Neural cell (in vitro differentiated cells): ENCODE data around the gene LRRC1. TPM values are rescaled to one million over a fixed set of nuclear protein-coding genes. Genes with fewer than 3 reads are reported as not detected.

Experiments used
- H2AFZ ChIP-seq: fragments of 200-600, 300-800 bp; sonication (generic), shearing (Covaris generic); 2 replicates; pipeline ENCODE4 v1.6.0; 2014; ENCODE audit warnings: low read depth, mild to moderate bottlenecking, antibody characterized with exemption, low read length, moderate library complexity
- H3F3A ChIP-seq: fragments of 200-600 bp; shearing (Covaris generic); 2 replicates; pipeline ENCODE4 v1.6.1; 2016; ENCODE audit warnings: mild to moderate bottlenecking, moderate library complexity, mixed read lengths, antibody characterized with exemption, low read length; ENCODE audit not compliant: insufficient read depth, poor library complexity, severe bottlenecking
- H3K27ac ChIP-seq: fragments of 200-600, 300-800 bp; sonication (generic), shearing (Covaris generic); 2 replicates; pipeline ENCODE4 v1.5.1; 2014; ENCODE audit warnings: mild to moderate bottlenecking, low read length, moderate library complexity
- H3K27me3 ChIP-seq: fragments of 300-800, 200-600 bp; sonication (generic), shearing (Covaris generic); 2 replicates; pipeline ENCODE4 v1.6.0; 2014; ENCODE audit warnings: mild to moderate bottlenecking, low read depth, low read length, moderate library complexity; ENCODE audit not compliant: insufficient read depth
- H3K36me3 ChIP-seq: fragments of 300-800, 200-600 bp; sonication (generic), shearing (Covaris generic); 2 replicates; pipeline ENCODE4 v1.5.1; 2014; ENCODE audit warnings: mild to moderate bottlenecking, antibody characterized with exemption, low read length, moderate library complexity; ENCODE audit not compliant: insufficient read depth
- H3K4me2 ChIP-seq: fragments of 300-800, 200-600 bp; sonication (generic), shearing (Covaris generic); 2 replicates; pipeline ENCODE4 v1.6.0; 2014; ENCODE audit warnings: mild to moderate bottlenecking, low read length
- H3K4me3 ChIP-seq: fragments of 300-800, 200-600 bp; sonication (generic), shearing (Covaris generic); 2 replicates; pipeline ENCODE4 v1.5.1; 2014; ENCODE audit warnings: mild to moderate bottlenecking, low read length, moderate library complexity
- H3K79me2 ChIP-seq: fragments of 200-600 bp; shearing (Covaris generic); replicated peaks from 2 replicates; pipeline ENCODE4 v1.6.0; 2014; ENCODE audit warnings: mild to moderate bottlenecking, low read length, moderate library complexity; ENCODE audit not compliant: insufficient read depth
- H3K9ac ChIP-seq: fragments of 300-800, 200-600 bp; sonication (generic), shearing (Covaris generic); 2 replicates; pipeline ENCODE4 v1.6.1; 2016; ENCODE audit warnings: mild to moderate bottlenecking, low read length, mixed read lengths
- H3K9me2 ChIP-seq: fragments of 200-600 bp; shearing (Covaris generic); 2 replicates; pipeline ENCODE4 v1.6.1; 2016; ENCODE audit warnings: mild to moderate bottlenecking, low read length, mixed read lengths; ENCODE audit not compliant: insufficient read depth
- H3K9me3 ChIP-seq: fragments of 200-600, 300-800 bp; sonication (generic), shearing (Covaris generic); 2 replicates; pipeline ENCODE4 v1.6.1; 2016; ENCODE audit warnings: mild to moderate bottlenecking, mixed run types, low read length, moderate library complexity, mixed read lengths
- H4K20me1 ChIP-seq: fragments of 200-600 bp; shearing (Covaris generic); 2 replicates; pipeline ENCODE4 v1.6.1; 2016; ENCODE audit warnings: mild to moderate bottlenecking, mixed run types; ENCODE audit not compliant: insufficient read depth
- EP300 ChIP-seq: fragments of 450-650 bp; conservative IDR thresholded peaks from 2 replicates; pipeline ENCODE4 v1.6.1; 2014; ENCODE audit warnings: antibody characterized with exemption, mild to moderate bottlenecking, moderate library complexity; ENCODE audit not compliant: poor library complexity, severe bottlenecking
- EZH2 ChIP-seq: fragments of 200-600, 300-800 bp; shearing (Covaris generic), sonication (generic); IDR thresholded peaks from 2 replicates; pipeline ENCODE4 v1.6.1; 2014; ENCODE audit warnings: antibody characterized with exemption, low read length, borderline replicate concordance, mild to moderate bottlenecking; ENCODE audit not compliant: insufficient read depth, poor library complexity, severe bottlenecking
- MXI1 ChIP-seq: fragments of 450-650 bp; conservative IDR thresholded peaks from 2 replicates; pipeline ENCODE4 v1.6.1; 2014; ENCODE audit warnings: antibody characterized with exemption, mild to moderate bottlenecking; ENCODE audit not compliant: poor library complexity, severe bottlenecking
- POLR2AphosphoS5 ChIP-seq: IDR thresholded peaks from 2 replicates; pipeline ENCODE4 v1.6.1; 2012
- RAD21 ChIP-seq: fragments of 450-650 bp; conservative IDR thresholded peaks from 2 replicates; pipeline ENCODE4 v1.6.1; 2014; ENCODE audit warnings: antibody characterized with exemption, mild to moderate bottlenecking, moderate library complexity
- REST ChIP-seq: IDR thresholded peaks from 2 replicates; pipeline ENCODE4 v1.6.1; 2012; ENCODE audit warnings: borderline replicate concordance
- SMC3 ChIP-seq: fragments of 450-650 bp; conservative IDR thresholded peaks from 2 replicates; pipeline ENCODE4 v1.6.1; 2014; ENCODE audit warnings: antibody characterized with exemption, mild to moderate bottlenecking, moderate library complexity; ENCODE audit not compliant: poor library complexity
- TAF1 ChIP-seq: IDR thresholded peaks from 2 replicates; pipeline ENCODE4 v1.6.1; 2012; ENCODE audit warnings: low read depth
- polyA plus RNA-seq: library from polyadenylated mRNA; depleted of rRNA; stranded (reverse); fragments of >200 nt; gene quantifications from 2 replicates; pipeline ENCODE4 v1.2.3, GENCODE V29; 2014
- TF ChIP-seq, protein P1 (sequence below): fragments of 450-650 bp; IDR thresholded peaks from 2 replicates; pipeline ENCODE4 v1.5.1; 2014; ENCODE audit warnings: antibody characterized with exemption, mild to moderate bottlenecking, moderate library complexity; ENCODE audit not compliant: poor library complexity, severe bottlenecking

The LRRC1 gene
- polyA plus RNA-seq, 1 donor from 2014 or later, result 21.2 TPM

DNA sequence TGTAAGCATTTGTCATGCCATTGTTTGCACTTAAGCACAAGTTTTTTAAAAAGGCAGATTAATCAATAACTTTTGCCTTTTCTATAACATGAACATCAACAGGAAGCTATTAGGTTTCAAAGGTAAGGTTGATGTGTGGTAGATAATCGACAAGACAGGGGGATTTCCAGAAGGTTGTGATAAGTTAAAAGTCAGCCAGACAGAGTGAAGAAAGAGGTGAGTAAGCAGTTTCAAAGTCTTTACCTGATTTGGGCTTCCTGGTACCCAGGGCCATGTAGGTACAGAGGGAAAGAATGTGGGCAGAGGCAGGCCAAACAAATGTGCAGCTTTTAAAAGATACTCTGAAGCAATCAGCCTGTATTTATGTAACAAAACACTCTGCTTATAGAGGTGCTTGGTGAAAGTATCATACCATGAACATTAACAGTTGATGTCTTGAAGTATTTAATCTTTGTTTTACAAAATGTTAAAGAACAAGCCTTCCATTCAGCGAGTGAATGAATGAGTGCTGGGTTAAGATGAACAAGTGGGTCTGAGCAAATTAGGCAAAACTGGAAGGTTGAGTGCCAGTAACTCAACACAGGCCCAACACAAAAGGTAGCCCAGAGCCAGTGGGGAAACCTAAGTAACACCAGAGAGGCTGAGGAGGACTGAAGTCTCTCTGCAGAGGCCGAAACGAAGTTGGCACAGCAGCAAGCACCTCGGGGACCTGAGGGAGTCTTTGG lies 60.2 kb downstream of the LRRC1 start:
- H4K20me1 ChIP-seq, result no peaks in the 10 kb centered on the region
- H3F3A ChIP-seq, result no peaks in the 10 kb centered on the region
- no peak overlapping the region for H3K9ac ChIP-seq
- H2AFZ ChIP-seq, result no peak overlapping the region
- peaks cover 8% of the 10 kb centered on the region for H3K79me2 ChIP-seq
- H3K4me2 ChIP-seq, result no peak overlapping the region
- TF ChIP-seq TAF1, result no peak
- TF ChIP-seq EP300, result no peak
- no peak for TF ChIP-seq REST
- TF ChIP-seq SMC3, result no peak
- TF ChIP-seq, protein P1, sequence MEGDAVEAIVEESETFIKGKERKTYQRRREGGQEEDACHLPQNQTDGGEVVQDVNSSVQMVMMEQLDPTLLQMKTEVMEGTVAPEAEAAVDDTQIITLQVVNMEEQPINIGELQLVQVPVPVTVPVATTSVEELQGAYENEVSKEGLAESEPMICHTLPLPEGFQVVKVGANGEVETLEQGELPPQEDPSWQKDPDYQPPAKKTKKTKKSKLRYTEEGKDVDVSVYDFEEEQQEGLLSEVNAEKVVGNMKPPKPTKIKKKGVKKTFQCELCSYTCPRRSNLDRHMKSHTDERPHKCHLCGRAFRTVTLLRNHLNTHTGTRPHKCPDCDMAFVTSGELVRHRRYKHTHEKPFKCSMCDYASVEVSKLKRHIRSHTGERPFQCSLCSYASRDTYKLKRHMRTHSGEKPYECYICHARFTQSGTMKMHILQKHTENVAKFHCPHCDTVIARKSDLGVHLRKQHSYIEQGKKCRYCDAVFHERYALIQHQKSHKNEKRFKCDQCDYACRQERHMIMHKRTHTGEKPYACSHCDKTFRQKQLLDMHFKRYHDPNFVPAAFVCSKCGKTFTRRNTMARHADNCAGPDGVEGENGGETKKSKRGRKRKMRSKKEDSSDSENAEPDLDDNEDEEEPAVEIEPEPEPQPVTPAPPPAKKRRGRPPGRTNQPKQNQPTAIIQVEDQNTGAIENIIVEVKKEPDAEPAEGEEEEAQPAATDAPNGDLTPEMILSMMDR, result no peak
- TF ChIP-seq EZH2, result no peak
- no peak for TF ChIP-seq MXI1
- no peak for TF ChIP-seq POLR2AphosphoS5
- no peak for TF ChIP-seq RAD21
- H3K27ac ChIP-seq, result no peak overlapping the region
- H3K36me3 ChIP-seq, result no peaks in the 10 kb centered on the region
- H3K4me3 ChIP-seq, result no peak overlapping the region
- no peaks in the 10 kb centered on the region for H3K9me3 ChIP-seq
- no peaks in the 10 kb centered on the region for H3K9me2 ChIP-seq
- no peaks in the 10 kb centered on the region for H3K27me3 ChIP-seq

DNA sequence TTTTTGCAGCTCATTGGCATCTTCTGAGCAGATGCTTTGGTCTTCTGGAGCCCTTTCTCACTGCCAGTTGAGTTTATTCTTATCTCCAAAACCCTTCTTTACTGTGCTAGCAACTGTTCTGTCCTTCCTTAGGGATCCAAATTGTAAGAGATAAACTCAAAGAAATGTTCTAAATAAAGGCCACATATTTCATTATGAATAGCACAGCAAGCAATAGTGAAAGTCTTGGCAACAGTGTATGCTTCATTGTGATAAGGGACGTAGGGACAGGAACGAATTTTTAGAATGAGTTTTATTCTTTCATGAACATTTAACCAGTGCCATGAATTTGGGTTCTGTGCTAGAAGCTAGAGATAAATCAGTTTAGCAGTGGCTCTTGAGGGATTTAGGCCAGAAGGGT lies 61.1 kb downstream of the LRRC1 start:
- Histone ChIP-seq H3K27ac (no peak overlapping the region), H3K4me2 (no peak overlapping the region), H3K9me3 (no peaks in the 10 kb centered on the region), H3F3A (no peaks in the 10 kb centered on the region), H3K27me3 (no peaks in the 10 kb centered on the region), H3K9ac (no peak overlapping the region), H3K9me2 (no peaks in the 10 kb centered on the region), H3K4me3 (no peak overlapping the region), H2AFZ (no peak overlapping the region), H3K36me3 (no peaks in the 10 kb centered on the region), H3K79me2 (peaks cover 8% of the 10 kb centered on the region), H4K20me1 (no peaks in the 10 kb centered on the region)
- TF ChIP-seq REST (no peak), SMC3 (no peak), MXI1 (no peak), EZH2 (no peak), TAF1 (no peak), POLR2AphosphoS5 (no peak), RAD21 (no peak), EP300 (no peak)
- TF ChIP-seq, protein P1, result no peak
